ENCODE results near the gene SHISA3.

The SHISA3 gene

DNA sequence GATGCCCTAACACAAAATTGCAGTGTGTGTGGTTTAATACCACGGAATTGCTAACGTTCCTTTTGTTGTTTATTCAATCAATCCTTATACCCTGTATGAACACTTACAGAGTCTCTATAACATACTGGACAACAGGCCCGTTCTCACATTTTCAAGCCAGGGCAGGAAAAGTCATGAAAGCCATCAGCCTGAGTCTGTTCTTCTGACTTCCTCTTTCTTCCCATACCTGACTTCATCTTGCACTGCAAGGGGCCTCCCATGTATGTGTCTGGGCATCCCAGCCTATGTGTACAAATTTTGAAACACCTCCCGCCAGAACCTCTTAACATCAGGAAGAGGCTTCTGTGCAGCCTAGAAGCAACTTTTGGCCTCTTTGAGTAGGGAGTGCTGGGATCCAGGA, 4.9 kb upstream of the SHISA3 start:
- DNase-seq = no peak

DNA sequence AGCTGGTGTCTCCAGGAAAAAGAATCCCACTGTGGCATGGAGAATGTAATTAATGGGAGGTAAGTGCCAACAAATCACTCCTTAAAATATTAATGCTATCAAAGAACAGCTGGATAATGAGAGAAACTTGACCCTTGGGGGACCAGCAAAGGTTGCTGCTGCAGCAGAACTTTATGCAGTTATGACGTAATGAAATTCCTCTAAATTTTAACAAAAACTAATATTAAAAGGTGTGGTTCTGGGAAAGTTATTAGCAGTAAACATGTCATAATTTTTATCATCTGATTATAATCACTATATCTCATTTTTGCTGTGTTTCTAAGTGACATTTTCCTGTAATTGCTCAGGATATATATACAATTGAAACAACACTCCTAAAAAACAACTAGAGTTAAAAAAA, 1.7 kb upstream of the SHISA3 start:
- no peak for DNase-seq

GRCh38 chr4:42396361-42396751, 932 bp upstream of the SHISA3 start:
- no peak for DNase-seq

DNA sequence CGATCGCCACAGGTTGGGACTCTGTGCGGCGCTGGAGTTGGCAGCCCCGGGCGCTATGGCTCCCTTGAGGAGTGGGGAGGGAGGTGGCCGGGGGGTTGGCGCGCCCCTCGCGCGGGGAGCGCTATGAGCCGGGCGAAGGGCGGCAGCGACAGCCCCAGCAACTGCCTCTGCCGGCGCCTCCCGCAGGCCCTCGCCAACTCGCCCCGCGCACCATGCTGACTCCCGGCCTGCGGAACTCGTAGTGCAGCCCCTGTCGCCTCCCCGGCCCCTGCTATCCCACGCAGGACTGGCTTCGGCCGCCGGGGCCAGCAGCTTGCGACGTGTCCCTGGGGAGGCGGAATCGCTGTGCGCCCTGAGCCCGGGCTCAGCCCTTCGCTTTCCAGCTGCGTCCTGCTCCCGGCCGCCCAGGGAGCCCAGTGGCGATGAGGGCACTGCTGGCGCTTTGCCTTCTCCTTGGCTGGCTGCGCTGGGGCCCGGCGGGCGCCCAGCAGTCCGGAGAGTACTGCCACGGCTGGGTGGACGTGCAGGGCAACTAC, 415 bp downstream of the SHISA3 start:
- DNase-seq = peak; percentile 23

DNA sequence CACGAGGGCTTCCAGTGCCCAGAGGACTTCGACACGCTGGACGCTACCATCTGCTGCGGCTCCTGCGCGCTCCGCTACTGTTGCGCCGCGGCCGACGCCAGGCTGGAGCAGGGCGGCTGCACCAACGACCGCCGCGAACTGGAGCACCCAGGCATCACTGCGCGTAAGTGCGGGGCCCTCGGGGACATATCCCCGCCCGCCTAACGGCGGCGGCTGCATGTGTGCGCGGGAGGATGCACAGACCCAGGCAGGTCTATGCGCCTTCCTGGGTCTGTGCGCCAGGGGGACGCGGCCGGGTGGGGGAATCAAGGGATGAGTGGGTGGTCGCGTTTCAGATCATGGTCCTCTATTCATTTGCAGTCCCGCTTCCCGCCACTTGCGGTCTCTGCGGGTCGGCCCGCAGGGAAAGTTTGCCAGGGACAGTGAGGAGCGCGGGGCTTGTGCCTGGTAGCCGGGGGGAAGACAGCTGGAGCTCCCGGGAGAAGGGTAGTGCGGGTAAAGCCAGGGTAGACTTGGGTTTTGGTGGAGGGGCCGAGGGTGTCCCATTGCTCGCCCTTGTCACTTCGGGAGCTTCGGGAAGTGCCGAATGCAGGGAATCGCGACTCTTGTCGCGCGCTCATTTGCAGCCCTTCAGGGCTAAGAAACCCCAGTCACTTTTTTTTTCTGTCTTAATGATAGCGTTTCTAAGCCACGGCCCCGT, 1.0 kb downstream of the SHISA3 start:
- DNase-seq = no peak

DNA sequence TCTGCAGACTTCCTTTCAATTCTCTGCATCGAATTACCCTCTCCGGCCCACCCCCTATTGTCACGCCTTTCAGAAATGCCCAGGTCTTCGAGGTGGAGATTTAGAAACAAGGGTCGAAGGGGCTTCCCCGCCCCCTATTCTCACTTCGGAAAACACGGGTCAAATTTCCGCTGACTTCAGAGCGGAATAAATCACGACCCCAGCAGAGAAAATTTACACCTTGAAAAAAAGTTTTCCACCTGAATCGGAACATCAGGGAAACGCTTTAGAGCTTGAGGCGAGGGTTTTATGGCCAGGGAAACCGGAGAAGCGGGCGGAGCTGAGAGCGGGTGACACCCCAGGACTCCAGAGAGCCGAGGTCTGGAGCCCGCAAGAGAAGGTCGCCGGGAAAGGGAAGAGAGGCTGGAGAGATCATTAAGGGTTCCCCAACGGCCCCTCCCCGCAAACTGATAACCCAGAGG, 1.6 kb downstream of the SHISA3 start:
- no peak for DNase-seq

DNA sequence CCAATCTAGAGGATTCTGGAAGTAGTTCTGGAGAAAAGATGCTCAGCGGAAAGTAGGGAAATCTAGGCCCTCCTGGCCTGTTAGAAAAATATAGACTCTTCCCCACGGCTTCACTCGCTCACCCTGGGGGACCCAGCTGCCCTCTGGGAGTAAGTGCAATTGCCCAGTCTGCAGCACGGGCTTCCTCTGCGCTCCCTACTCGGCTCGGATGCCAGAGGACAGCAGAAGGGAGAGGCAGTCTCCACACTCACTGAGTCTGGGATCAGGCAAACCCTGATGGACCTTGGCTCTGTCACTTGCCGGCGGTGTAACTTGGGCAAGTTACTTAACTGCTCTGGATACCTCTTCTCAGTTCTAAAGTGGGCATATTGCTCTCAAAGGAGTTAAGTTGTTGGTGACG, 2.1 kb downstream of the SHISA3 start:
- no peak for DNase-seq

GRCh38 chr4:42401171-42401570, 3.9 kb downstream of the SHISA3 start:
- no peak for DNase-seq

DNA sequence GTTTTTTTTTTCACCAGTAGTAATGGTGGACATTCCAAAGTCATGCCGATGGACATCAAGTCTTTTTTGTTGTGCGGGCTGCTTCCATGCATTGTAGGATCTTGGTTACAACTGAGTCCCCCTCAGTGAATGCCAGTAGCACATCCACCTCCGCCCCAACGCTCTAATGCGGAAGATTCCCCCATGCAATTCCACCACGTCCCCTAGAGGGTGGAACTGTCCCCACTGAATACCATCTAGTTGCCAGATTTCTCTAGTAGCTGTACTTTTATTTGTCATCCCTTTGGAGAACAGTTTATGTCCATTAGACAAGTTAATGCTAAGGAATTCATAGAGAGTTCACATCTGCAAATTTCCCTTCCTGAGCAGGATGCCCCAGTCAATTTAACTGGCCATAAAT, 6.7 kb downstream of the SHISA3 start:
- no peak for DNase-seq

GRCh38 chr4:42410446-42410845, 13.2 kb downstream of the SHISA3 start:
- DNase-seq = no peak

DNA sequence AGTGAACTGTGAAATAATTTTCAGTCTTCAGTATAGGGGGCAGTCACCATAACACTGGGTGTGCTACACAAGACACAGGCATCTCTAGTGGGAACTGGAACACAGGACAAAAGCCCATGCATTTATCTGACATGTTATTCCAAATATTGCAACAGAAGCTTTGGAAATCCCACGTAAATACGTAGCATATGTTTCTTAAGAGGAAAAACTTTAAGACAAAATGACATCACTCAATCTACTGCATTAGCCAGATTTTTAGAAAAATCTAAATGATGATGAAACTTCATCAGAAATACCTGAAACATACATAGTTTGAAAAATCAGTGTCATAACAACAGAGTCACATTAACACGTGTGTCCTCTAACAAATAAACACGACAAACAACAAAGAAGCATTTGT, 14.5 kb downstream of the SHISA3 start:
- DNase-seq = no peak

GRCh38 chr4:42412251-42412650, 15.0 kb downstream of the SHISA3 start:
- DNase-seq = no peak

DNA sequence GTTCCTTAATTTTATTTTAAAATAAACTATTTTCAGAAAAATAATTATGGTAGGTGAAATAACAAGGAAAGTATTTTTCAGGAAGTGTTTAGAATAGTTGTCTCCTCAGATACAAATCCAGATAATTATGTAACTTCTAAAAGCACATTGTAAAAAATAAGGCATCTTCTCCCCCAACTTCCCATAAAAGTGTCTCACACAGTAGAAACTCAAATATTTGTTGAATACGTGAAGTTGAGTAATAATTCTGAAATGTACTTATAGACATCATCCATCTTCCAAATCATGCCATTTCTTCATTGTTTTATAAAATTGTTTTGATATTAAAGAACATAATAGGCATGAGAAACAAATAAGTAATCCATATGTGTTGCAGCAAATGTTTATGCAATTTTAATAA, 18.0 kb downstream of the SHISA3 start:
- DNase-seq = no peak

- no peak for DNase-seq
Observed at GRCh38 chr4:42416017-42416416, 18.7 kb downstream of the SHISA3 start.

DNA sequence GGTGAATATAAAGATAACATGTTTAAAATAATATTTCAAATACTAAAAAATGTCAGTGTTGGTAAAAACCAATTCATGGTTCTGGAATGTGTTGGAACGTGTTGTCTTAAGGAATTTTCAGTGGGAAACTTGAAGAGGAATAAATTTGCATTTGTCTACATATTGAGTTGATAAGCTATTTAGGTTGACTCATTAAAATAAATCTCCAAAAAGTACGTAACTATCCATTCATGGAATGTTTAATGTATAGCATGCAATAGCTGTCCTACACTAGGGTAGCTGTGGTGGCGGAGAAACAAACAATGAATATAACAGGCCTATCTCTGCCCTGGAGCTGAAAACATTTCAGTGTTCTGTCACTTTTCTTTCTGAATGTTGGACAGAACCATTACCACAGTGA, 20.3 kb downstream of the SHISA3 start:
- no peak for DNase-seq

DNA sequence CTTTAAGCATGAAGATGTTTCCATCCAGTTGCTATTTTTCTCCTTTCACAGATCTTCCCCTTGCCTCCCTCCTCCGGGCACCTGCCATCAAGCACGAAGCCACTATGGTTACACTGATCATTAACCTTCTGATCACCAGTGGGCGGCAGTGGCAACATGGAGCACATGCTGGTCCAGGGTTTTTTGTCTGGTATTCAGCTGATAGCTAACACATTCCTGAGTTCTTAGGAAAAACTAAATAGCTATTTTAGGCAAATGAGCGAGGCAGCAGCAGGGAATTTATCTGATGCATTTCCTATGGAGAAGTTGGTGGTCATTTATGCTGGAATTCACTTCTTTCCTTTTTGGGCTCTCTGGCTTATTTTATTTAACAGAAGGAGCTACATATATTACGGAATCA, 22.9 kb downstream of the SHISA3 start:
- no peak for DNase-seq

GRCh38 chr4:42425146-42426065, 28.1 kb downstream of the SHISA3 start:
- no peak for DNase-seq

- DNase-seq = no peak
Observed at GRCh38 chr4:42428036-42428435, 30.7 kb downstream of the SHISA3 start.

- no peak for DNase-seq
Observed at GRCh38 chr4:42436928-42437565, 39.8 kb downstream of the SHISA3 start.

DNA sequence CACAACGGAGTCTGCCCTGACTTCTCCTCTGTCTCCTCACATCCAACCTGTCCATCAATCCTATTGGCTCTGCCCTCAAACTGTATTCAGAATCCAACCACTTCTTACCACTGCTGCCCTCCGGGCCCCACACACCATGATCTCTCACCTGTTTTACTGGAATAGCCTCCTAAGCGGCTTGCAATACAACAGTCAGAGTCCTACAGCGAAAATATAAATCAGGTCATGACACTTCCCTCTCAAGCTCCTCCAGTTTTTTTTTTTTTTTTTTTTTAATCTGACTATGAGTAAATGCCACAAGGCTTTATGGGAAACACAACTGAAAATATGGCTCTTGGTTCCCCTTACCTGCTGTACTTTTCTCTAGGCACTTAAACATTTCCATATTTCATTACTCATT, 42.8 kb downstream of the SHISA3 start:
- DNase-seq = no peak

GRCh38 chr4:42442601-42443000, 45.3 kb downstream of the SHISA3 start:
- no peak for DNase-seq

- DNase-seq = no peak
Observed at GRCh38 chr4:42445038-42445437, 47.8 kb downstream of the SHISA3 start.

DNA sequence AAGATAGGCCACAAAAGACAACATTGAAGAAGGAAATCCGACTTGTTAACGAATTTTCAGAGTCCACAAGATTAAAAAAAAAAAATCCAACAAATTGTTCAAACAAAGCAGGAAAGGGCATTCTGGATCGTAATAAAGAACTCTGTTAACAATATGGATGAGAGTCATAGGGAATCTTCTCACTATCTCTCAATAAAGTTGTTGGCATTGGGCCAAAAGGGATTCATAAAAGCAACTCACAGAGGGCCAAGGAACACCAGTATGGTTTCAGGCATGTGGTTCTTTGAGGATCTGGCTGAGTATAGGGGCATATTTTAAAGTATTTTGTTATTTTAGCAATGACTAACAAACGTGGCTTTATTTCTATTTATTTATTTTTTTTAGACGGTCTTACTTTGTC, 49.5 kb downstream of the SHISA3 start:
- DNase-seq = no peak

Data from GOT3 (cell line).